Muscle of arm (tissue), 12 donors: Measurements from ENCODE around the gene MYLK. TPM values are rescaled to one million over a fixed set of nuclear protein-coding genes. Genes with fewer than 3 reads are reported as not detected.
"Not testable (repeated sequence)": the region's sequence is repeated elsewhere in the genome, so short reads cannot be mapped to it uniquely, and the experiment has no call there.

ENCODE experiments used
- DNase-seq: peaks from one replicate; pipeline ENCODE4 v3.0.0-alpha.2; 2013
- polyA plus RNA-seq, 12 donors: library from polyadenylated mRNA; unstranded; fragments of 120-200 nt; gene quantifications; one replicate each; pipeline ENCODE4 v1.2.1, GENCODE V29; 2013; ENCODE audit not compliant: insufficient read length in 12 of 12

The MYLK gene
- polyA plus RNA-seq, 12 donors: 15.4 to 109 (median 22.5) TPM; not detected in 1

DNA sequence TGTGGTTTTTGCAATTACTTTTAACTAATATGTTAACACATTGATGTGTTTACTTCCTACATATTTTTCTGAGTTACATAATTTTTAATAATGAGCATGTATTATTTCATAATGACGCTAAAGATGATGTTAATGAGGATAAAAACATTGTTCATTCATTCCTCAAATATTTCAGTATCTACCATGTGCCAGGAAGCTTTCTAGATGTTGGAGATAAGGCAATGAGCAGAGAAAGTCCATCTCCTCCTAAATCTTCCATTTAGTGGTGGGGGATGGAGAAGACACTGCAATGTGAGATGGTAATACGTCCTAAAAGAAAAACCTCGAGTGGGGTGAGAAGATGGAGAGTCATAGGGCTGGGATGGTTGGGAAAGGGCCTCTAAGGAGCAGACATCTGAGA, 132.7 kb downstream of the MYLK start:
- DNase-seq: no peak

DNA sequence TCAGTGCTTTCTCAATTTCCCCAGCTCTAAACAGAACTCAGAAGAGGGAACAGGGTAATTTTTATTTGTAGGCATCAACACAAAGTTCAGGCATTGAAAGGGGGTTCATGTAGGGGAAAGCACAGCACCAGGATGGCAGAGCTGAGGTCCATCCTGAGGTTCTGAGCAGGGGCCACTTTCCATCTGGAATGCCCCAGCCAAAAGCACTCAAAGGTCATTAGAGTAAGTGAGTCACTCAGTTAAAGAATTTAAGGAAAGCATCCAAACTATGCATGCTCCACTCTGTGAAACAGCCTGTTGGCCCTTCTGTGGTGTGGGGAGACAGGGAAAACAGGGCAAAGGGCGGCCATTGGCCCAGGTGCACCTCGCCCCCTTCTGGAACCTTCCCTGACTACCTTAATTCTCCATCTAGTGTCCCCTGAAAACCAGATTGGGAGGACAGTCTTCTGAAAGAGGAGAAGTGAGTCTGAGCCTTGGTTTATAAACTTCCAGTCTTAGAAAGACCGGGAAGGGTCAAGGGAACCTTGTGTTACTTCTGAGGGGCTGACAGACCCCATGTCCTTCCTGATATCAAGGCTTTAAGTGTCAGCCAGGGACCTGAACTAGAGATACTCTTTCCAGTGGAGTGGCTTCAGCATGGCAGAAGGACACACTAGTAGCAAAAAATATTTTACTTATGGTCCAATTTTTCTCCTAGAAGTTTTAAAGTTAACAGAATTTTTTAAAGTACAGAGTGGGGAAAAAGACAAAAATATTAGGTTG, 133.3 kb downstream of the MYLK start:
- DNase-seq: no peak

- no peak for DNase-seq
These were observed 133.9 kb downstream of the MYLK start for GRCh38 chr3:123750209-123750608.

- no peak for DNase-seq
These were observed 134.4 kb downstream of the MYLK start for GRCh38 chr3:123749711-123750110.

GRCh38 chr3:123745184-123745855, 138.8 kb downstream of the MYLK start:
- no peak for DNase-seq

DNA sequence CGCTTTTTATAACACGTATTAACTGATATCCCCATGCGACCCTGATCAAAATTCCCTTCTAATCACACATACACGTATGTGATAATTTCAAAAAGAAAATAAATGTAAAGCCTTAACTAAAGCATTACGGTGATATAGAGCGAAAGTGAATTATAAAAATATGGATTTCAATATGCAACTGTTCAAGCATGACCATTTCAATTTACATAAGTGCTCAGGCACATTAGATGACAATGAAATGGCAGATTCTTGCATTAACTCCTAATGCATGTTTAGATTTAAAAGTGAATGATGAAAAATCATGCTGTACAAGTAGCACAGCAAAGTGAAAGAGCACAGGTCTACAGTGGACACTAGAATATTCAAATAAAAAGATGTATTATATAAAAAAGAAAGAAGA, 140.1 kb downstream of the MYLK start:
- DNase-seq: no peak

DNA sequence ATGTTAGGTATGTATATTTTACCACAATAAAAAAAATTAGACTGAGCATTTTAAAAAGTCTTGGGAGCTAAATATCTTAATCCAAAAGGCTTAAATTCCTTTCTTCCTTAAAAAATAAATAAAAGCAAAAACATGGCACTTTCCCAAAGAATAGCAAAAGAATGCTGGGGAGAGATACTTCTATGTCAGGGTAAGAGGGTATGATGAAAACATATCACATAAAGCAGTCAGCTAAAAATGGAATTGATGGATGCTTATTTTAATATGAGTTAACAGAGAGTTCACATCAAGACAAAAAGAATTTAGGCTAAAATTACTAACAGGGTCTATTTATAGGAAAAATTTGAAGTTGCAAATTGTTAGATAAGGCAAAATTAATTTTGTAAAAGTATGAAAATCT, 141.0 kb downstream of the MYLK start:
- DNase-seq: no peak

DNA sequence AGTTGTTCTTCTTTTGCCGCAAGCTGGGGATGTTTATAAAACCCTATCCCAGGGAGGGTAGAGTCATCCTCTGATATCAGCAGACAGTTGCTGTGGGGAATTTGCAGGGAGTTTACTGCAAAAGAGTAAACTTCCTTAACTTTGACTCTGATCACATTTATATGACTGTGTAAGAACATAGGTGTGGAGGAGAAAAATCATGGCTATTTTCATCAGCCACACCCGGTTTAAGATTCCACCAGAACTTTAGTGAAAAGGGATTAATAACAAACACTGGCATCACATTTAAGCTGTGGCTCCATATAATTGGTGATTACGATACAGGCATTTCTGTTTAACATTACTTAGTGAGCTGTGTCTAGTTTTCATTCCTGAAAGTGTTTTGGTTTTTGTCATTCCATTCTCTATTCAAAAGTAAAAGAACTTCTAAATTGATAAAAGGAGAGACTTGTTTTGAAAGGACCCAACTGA, 143.1 kb downstream of the MYLK start:
- no peak for DNase-seq

GRCh38 chr3:123740391-123740822, 143.7 kb downstream of the MYLK start:
- no peak for DNase-seq

- no peak for DNase-seq
These were observed 144.4 kb downstream of the MYLK start for GRCh38 chr3:123739754-123740153.

- no peak for DNase-seq
These were observed 145.0 kb downstream of the MYLK start for GRCh38 chr3:123739106-123739505.

- not testable (repeated sequence) for DNase-seq
These were observed 145.6 kb downstream of the MYLK start for GRCh38 chr3:123738522-123738921.

DNA sequence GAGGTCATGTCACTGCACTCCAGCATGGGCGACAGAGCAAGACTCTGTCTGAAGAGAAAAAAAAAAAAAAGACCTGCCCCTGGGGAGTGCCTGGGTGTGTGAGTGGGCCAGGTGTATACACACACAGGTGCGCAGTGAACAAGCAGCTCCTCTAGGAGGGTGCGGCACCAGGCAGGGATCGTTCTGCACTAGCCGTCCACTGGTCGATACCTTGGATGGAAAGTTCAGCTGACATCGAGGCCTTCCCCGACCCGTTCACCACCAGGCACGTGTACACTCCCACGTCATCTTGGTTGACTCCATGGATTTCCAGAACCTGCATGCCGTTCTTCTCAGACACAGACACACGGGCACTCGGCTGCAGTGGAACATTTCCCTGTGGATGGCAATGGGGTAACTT, 147.0 kb downstream of the MYLK start:
- no peak for DNase-seq

- no peak for DNase-seq
These were observed 148.7 kb downstream of the MYLK start for GRCh38 chr3:123735456-123735855.

- DNase-seq: no peak
These were observed 149.6 kb downstream of the MYLK start for GRCh38 chr3:123734527-123734902.

DNA sequence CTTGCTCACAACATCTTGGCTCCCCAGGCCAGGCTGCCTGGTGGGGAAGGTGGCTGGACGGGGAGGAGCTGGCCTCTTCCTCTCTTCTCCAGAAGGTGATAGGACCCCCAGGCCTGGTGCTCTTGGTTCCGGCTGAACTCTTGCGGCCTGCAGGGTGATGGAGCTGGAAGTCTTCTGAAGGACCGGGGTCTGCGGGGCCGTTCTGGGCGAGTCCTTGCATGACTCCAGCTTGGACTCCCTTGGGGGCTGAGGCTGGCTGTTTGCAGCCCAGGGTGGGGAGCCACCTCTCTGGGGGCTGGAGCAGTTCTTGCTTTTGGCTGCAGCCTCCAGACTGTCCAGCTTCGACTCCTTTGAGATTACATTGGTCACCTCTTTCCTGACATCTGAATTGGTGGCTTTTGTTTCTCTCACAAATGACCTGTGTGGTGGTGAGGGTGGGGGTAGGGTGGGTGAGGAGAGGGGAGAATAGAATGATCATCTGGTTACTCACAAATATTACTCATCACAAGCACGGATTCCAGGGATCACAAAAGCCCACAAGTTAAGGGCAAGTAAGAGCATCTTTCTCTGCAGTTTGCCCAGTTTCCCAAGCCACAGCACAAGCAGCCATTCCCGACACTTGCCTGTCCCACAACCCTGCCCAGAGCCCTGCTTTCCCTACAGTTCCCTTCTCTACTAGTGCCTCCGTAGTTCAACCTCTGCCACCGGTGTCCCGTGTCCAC, 150.2 kb downstream of the MYLK start:
- no peak for DNase-seq

GRCh38 chr3:123733341-123733740, 150.8 kb downstream of the MYLK start:
- no peak for DNase-seq

- no peak for DNase-seq
These were observed 151.7 kb downstream of the MYLK start for GRCh38 chr3:123732447-123732846.

DNA sequence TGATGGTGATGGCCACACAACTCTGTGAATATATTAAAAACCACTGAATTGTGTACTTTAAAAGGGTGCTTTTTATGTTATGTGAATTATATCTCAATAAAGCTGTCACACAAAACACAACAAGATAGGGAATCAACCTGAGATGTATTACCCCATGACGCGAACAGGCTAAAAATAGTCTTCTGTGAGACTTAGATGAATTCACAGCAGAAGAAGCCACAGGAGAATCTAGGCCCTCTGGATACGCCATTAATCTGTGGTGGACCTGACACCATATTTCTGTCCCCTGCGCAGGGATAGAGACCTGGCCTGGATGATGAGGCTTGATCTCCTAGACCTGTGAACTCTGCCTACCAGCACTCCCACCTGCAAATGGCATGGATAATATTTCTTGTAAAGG, 153.3 kb downstream of the MYLK start:
- DNase-seq: no peak

DNA sequence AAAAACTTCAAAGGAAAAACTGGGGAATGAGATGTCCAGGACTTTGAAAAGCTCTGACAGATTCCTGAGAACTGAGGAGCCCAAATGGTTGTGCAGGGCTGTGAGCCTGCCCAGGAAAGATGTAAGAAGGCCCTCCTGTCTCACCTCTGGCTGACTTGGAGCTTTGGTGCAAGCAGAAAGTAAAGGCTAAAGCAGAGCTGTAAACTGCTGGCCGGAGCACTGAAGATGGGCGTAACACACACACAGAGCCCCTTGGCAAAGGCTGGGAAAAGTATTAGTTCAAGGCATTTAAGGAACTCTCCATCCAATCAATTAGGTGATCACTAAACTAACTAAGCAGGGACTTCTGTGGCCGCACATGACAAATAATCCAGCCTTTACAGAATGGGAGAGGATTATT, 155.1 kb downstream of the MYLK start:
- DNase-seq: no peak

DNA sequence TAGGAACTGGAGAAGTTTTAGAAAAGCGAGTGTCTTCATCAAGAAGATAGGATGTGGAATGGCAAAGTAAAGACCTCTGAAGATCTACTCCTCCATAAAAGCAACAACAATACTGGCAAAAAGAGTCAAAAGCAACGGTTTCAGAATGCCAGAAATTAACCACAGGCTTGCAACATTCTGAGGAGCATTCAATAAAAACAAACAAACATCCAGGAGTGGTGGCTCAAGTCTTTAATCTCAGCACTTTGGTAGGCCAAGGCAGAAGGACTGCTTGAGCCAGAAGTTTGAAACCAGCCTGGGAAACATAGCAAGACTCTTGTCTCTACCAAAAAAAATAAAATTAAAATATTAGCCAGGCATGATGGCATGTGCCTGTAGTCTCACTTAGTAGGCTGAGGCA, 156.1 kb downstream of the MYLK start:
- no peak for DNase-seq

DNA sequence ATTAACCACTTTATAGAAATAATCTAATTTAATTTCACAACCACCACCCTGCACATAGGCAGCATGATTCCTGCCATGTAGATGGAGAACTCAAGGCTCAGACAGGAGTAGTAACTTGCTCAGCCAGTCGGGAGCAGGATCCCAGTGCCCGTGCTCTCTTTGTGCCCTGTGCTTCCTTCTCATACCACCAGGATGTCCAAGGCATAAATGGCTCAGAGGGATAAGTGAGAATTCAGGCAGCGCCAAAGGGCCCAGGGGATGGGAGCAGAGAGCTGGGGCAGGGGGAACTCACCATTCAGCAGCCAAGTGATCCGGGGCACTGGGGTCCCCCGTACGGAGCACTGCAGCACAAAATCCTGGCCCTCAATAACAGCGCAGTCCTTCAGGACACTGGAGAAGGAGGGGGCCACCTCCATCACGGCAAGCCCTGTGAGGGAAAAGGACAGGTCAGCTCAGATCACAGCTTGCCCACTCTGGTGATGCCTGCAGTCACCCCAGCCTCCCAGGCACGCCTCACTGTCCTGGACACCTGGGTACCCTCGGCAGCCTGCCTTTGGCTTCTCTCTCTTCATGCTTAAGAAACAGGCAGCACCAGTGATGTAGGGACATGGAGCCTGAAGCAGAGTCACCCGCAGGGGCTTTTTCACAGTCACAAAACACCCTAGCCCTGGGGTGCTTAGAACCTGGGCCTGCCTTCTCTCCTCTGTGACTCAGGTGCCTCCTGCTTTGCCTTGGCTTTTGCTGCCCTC, 158.3 kb downstream of the MYLK start:
- DNase-seq: no peak
